HepG2 (cell line): ENCODE measurements around the gene TBC1D14. TPM values are rescaled to one million over a fixed set of nuclear protein-coding genes. Genes with fewer than 3 reads are reported as not detected.

Source experiments
- ATAC-seq: fragments of 200-7000 bp; cut with Tn5 transposase; 3 replicates; pipeline ENCODE4 v1.9.1; 2020; ENCODE audit warnings: mild to moderate bottlenecking, moderate library complexity
- BruUV-seq: library from RNA; stranded (reverse); fragments of 400-500 nt; replicated peaks from 2 replicates; lab custom pipeline; 2021; lab: Mats Ljungman, UMichigan
- CTCF ChIA-PET: fragments of 300-600 bp; formaldehyde crosslinking; extraction: SDS; loops from one replicate; lab custom pipeline; 2021; ENCODE audit warnings: low total read pairs, inconsistent platforms, low intra/inter-chr PET ratio; lab: Yijun Ruan, JAX
- POLR2A ChIA-PET: fragments of 350-600 bp; sonication (Branson Sonifier 250); formaldehyde crosslinking; loops from one replicate; lab custom pipeline; 2020; ENCODE audit warnings: antibody characterized with exemption, inconsistent platforms; lab: Yijun Ruan, JAX
- DNase-seq: peaks from one replicate; pipeline ENCODE4 v3.0.0-alpha.2; 2015; ENCODE audit warnings: low spot score
- FAIRE-seq: peaks from 3 replicates; lab custom pipeline; 2011; peaks lifted over from hg19 to GRCh38; lab: Jason Lieb, UNC
- H2AFZ ChIP-seq: one replicate; pipeline ENCODE4 v1.6.1; 2011; ENCODE audit warnings: low read length, inconsistent platforms
- H3K27ac ChIP-seq: fragments of 300-600 bp; 3 replicates; pipeline ENCODE4 v1.8.0; 2011; ENCODE audit warnings: mixed run types, mild to moderate bottlenecking, mixed read lengths, low read length, inconsistent platforms; ENCODE audit not compliant: insufficient read depth; ENCODE audit errors: extremely low read length
- H3K27me3 ChIP-seq, 2 experiments: fragments of 200-600 bp in 1 of 2; 2 replicates in 1 of 2; 3 replicates in 1 of 2; pipeline versions ENCODE4 v1.6.0 to v1.8.0; 2011; ENCODE audit warnings: low read length in 2 of 2, mild to moderate bottlenecking in 2 of 2, moderate library complexity in 2 of 2, inconsistent platforms in 1 of 2; ENCODE audit not compliant: insufficient read depth in 2 of 2, control insufficient read depth in 1 of 2
- H3K36me3 ChIP-seq, 2 experiments: fragments of 200-600 bp in 1 of 2; replicated peaks in 1 of 2; 2 replicates in 1 of 2; 3 replicates in 1 of 2; pipeline versions ENCODE4 v1.5.1 to v1.8.0; 2011; ENCODE audit warnings: low read length in 2 of 2, inconsistent platforms in 1 of 2; ENCODE audit not compliant: insufficient read depth in 2 of 2, control insufficient read depth in 1 of 2
- H3K4me1 ChIP-seq: 2 replicates; pipeline ENCODE4 v1.5.1; 2012; ENCODE audit warnings: low read length, inconsistent platforms; ENCODE audit not compliant: insufficient read depth
- H3K4me2 ChIP-seq: 2 replicates; pipeline ENCODE4 v1.6.0; 2011; ENCODE audit warnings: low read depth, low read length, inconsistent platforms
- H3K4me3 ChIP-seq, 3 experiments: fragments of 200-600 bp in 1 of 3; sonication (generic), shearing (Covaris generic) in 1 of 3; replicated peaks in 1 of 3; 2 replicates each; pipeline ENCODE4 v1.5.1; 2011 to 2016; ENCODE audit warnings: low read length in 3 of 3, inconsistent platforms in 2 of 3, low read depth in 2 of 3, mild to moderate bottlenecking in 2 of 3, control low read depth in 1 of 3, mixed read lengths in 1 of 3; ENCODE audit not compliant: insufficient read depth in 1 of 3
- H3K79me2 ChIP-seq: one replicate; pipeline ENCODE4 v1.6.1; 2011; ENCODE audit warnings: low read length, inconsistent platforms; ENCODE audit not compliant: insufficient read depth
- H3K9ac ChIP-seq: 2 replicates; pipeline ENCODE4 v1.6.0; 2011; ENCODE audit warnings: mild to moderate bottlenecking, low read depth, low read length, inconsistent platforms; ENCODE audit not compliant: insufficient read depth
- H3K9me3 ChIP-seq: 2 replicates; pipeline ENCODE4 v1.5.1; 2012; ENCODE audit warnings: mild to moderate bottlenecking, low read length
- H4K20me1 ChIP-seq: 2 replicates; pipeline ENCODE4 v1.6.0; 2011; ENCODE audit warnings: inconsistent platforms, mild to moderate bottlenecking, low read length, moderate library complexity; ENCODE audit not compliant: insufficient read depth
- CCAR2 ChIP-seq: fragments of 200-400 bp; formaldehyde crosslinking; optimal IDR thresholded peaks from 2 replicates; pipeline ENCODE3; 2018; ENCODE audit warnings: low read depth, mild to moderate bottlenecking, low read length, moderate library complexity
- TMF1 ChIP-seq: sonication (generic); formaldehyde crosslinking; IDR thresholded peaks from 2 replicates; pipeline ENCODE4 v1.8.1; 2022; ENCODE audit warnings: low read depth, missing genetic modification reagents
- ZKSCAN5 ChIP-seq: sonication (generic); formaldehyde crosslinking; IDR thresholded peaks from 2 replicates; pipeline ENCODE4 v1.5.1; 2020; ENCODE audit warnings: mild to moderate bottlenecking, missing genetic modification reagents
- ZNF101 ChIP-seq: sonication (generic); formaldehyde crosslinking; IDR thresholded peaks from 2 replicates; pipeline ENCODE4 v1.4.0; 2020; ENCODE audit warnings: mild to moderate bottlenecking, low read depth, missing genetic modification reagents, borderline replicate concordance
- ZNF234 ChIP-seq: sonication (generic); formaldehyde crosslinking; conservative IDR thresholded peaks from 2 replicates; pipeline ENCODE4 v1.5.1; 2020; ENCODE audit warnings: mild to moderate bottlenecking, missing genetic modification reagents
- ZNF766 ChIP-seq: sonication (generic); formaldehyde crosslinking; IDR thresholded peaks from 2 replicates; pipeline ENCODE4 v1.5.0; 2020; ENCODE audit warnings: missing genetic modification reagents, borderline replicate concordance
- ZNF773 ChIP-seq: sonication (generic); formaldehyde crosslinking; IDR thresholded peaks from 2 replicates; pipeline ENCODE4 v1.4.0; 2020; ENCODE audit warnings: missing genetic modification reagents, borderline replicate concordance
- ZNF775 ChIP-seq: sonication (generic); formaldehyde crosslinking; IDR thresholded peaks from 2 replicates; pipeline ENCODE4 v1.4.0; 2020; ENCODE audit warnings: missing genetic modification reagents, mild to moderate bottlenecking, moderate library complexity, borderline replicate concordance
- ZNF816 ChIP-seq: sonication (generic); formaldehyde crosslinking; IDR thresholded peaks from 2 replicates; pipeline ENCODE4 v1.8.0; 2022; ENCODE audit warnings: missing genetic modification reagents, mild to moderate bottlenecking, borderline replicate concordance
- ZNF850 ChIP-seq: sonication (generic); formaldehyde crosslinking; conservative IDR thresholded peaks from 2 replicates; pipeline ENCODE4 v1.9.0; 2021; ENCODE audit warnings: mild to moderate bottlenecking, missing genetic modification reagents
- WGBS: methylation state at CpG from one replicate; pipeline ENCODE4 v1.1.6; 2017; ENCODE audit warnings: low lambda C conversion rate; 5-methylcytosine and 5-hydroxymethylcytosine counted together
- in situ Hi-C: cut with HindIII; loops from 2 replicates; pipeline ENCODE4 v1.10.0; 2017; ENCODE audit warnings: low pct_unique_long_range_greater_than_20kb; ENCODE audit not compliant: extremely low pct_ligation_motif_present
- intact Hi-C: fragments of 100-400 bp; cut with micrococcal nuclease; formaldehyde crosslinking; loops from one replicate; pipeline ENCODE4 v1.10.0; 2022; ENCODE audit not compliant: unreplicated experiment
- polyA plus RNA-seq, 8 experiments: library from polyadenylated mRNA; depleted of rRNA in 3 of 8; stranded (reverse) in 7 of 8; unstranded in 1 of 8; fragments of >200 nt; fragmentation: Illumina TruSeq in 4 of 8; extraction: Trizol in 4 of 8; gene quantifications; 2 replicates each; pipeline versions ENCODE4 v1.2.1 to v1.2.3, GENCODE V29; 2011 to 2016; ENCODE audit warnings: low read depth in 4 of 8, missing spikeins in 1 of 8, mixed read lengths in 1 of 8; ENCODE audit not compliant: insufficient read depth in 1 of 8
- total RNA-seq, 5 experiments: library from RNA; depleted of rRNA; stranded (reverse); fragments of >200 nt; fragmentation: Illumina TruSeq; extraction: Trizol; gene quantifications; 2 replicates each; pipeline ENCODE4 v1.2.3, GENCODE V29; 2016; ENCODE audit warnings: low read depth in 1 of 5
- TF ChIP-seq, protein P1 (sequence below): sonication (generic); formaldehyde crosslinking; IDR thresholded peaks from 2 replicates; pipeline ENCODE4 v1.4.0; 2020; ENCODE audit warnings: missing genetic modification reagents, borderline replicate concordance
- TF ChIP-seq, protein P2 (sequence below): sonication (generic); formaldehyde crosslinking; IDR thresholded peaks from 2 replicates; pipeline ENCODE4 v1.8.0; 2022; ENCODE audit warnings: missing genetic modification reagents, mild to moderate bottlenecking, borderline replicate concordance
- TF ChIP-seq, protein P3 (sequence below): sonication (generic); formaldehyde crosslinking; IDR thresholded peaks from 2 replicates; pipeline ENCODE4 v1.5.0; 2020; ENCODE audit warnings: mild to moderate bottlenecking, low read depth, missing genetic modification reagents, borderline replicate concordance
- TF ChIP-seq, protein P4 (sequence below): sonication (generic); formaldehyde crosslinking; IDR thresholded peaks from 2 replicates; pipeline ENCODE4 v1.4.0; 2020; ENCODE audit warnings: mild to moderate bottlenecking, missing genetic modification reagents, borderline replicate concordance
- TF ChIP-seq, protein P5 (sequence below): sonication (generic); formaldehyde crosslinking; IDR thresholded peaks from 2 replicates; pipeline ENCODE4 v1.4.0; 2020; ENCODE audit warnings: missing genetic modification reagents; ENCODE audit errors: not compliant biosample characterization

TBC1D14 gene
- total and polyA plus RNA-seq, 2 of the 13 experiments (the other 11 are each of a cell fraction or from before 2014, with no cell fraction given), result 29.5 to 46.5 TPM

DNA sequence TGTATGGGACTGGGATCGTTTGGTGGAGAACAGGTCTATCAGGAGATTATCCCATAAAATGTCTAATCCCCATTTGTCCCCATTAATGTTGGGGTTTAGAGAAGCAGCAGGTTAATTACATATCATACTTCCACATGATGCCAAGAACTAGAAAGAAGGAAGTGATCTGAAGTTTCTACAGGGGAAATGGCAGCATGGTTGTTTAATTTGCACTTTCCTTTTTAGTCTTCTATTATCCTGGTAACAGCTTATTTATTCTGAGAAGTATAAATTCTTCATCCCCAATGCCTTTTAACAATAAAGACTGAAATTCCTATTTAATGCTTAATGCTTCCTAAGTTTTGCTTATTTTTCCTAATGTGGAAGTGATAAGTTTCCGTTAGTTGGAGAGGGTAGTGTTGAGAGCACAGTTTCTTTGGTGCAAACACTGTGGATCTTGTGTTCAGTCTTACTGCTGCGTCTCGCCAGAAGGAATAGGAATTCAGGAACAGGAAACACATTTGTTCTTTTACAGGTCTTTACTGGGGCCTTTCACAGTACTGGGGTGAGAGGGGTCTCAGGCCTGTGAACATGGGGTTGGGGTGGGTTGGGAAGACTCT, 74.0 kb downstream of the TBC1D14 start:
- FAIRE-seq (no peak), ATAC-seq (no peak), DNase-seq (no peak)
- WGBS, result 88% methylated on average over 4 of the region's 4 CpGs
- H3K4me1 ChIP-seq, result peaks cover 42% of the 10 kb centered on the region
- POLR2A ChIA-PET, result interaction anchor here (1.1 kb wide), 1 partner anchor 90 kb away, joined by 4 read pairs; no protein-coding TSS in a partner anchor
- H3K79me2 ChIP-seq, result peaks cover 45% of the 10 kb centered on the region
- TF ChIP-seq, protein P1, sequence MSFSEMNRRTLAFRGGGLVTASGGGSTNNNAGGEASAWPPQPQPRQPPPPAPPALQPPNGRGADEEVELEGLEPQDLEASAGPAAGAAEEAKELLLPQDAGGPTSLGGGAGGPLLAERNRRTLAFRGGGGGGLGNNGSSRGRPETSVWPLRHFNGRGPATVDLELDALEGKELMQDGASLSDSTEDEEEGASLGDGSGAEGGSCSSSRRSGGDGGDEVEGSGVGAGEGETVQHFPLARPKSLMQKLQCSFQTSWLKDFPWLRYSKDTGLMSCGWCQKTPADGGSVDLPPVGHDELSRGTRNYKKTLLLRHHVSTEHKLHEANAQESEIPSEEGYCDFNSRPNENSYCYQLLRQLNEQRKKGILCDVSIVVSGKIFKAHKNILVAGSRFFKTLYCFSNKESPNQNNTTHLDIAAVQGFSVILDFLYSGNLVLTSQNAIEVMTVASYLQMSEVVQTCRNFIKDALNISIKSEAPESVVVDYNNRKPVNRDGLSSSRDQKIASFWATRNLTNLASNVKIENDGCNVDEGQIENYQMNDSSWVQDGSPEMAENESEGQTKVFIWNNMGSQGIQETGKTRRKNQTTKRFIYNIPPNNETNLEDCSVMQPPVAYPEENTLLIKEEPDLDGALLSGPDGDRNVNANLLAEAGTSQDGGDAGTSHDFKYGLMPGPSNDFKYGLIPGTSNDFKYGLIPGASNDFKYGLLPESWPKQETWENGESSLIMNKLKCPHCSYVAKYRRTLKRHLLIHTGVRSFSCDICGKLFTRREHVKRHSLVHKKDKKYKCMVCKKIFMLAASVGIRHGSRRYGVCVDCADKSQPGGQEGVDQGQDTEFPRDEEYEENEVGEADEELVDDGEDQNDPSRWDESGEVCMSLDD (CRISPR knock-in tag), result no peak
- TF ChIP-seq, protein P2, sequence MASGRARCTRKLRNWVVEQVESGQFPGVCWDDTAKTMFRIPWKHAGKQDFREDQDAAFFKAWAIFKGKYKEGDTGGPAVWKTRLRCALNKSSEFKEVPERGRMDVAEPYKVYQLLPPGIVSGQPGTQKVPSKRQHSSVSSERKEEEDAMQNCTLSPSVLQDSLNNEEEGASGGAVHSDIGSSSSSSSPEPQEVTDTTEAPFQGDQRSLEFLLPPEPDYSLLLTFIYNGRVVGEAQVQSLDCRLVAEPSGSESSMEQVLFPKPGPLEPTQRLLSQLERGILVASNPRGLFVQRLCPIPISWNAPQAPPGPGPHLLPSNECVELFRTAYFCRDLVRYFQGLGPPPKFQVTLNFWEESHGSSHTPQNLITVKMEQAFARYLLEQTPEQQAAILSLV (CRISPR knock-in tag), result no peak
- TF ChIP-seq ZKSCAN5 (CRISPR knock-in tag) (no peak), ZNF766 (CRISPR knock-in tag) (no peak), ZNF850 (CRISPR knock-in tag) (no peak), TMF1 (CRISPR knock-in tag) (no peak), ZNF775 (CRISPR knock-in tag) (no peak), ZNF773 (CRISPR knock-in tag) (no peak), ZNF816 (CRISPR knock-in tag) (no peak), CCAR2 (no peak), ZNF234 (CRISPR knock-in tag) (no peak), ZNF101 (CRISPR knock-in tag) (no peak)
- TF ChIP-seq, protein P3, sequence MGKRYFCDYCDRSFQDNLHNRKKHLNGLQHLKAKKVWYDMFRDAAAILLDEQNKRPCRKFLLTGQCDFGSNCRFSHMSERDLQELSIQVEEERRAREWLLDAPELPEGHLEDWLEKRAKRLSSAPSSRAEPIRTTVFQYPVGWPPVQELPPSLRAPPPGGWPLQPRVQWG, result no peak
- TF ChIP-seq, protein P4, sequence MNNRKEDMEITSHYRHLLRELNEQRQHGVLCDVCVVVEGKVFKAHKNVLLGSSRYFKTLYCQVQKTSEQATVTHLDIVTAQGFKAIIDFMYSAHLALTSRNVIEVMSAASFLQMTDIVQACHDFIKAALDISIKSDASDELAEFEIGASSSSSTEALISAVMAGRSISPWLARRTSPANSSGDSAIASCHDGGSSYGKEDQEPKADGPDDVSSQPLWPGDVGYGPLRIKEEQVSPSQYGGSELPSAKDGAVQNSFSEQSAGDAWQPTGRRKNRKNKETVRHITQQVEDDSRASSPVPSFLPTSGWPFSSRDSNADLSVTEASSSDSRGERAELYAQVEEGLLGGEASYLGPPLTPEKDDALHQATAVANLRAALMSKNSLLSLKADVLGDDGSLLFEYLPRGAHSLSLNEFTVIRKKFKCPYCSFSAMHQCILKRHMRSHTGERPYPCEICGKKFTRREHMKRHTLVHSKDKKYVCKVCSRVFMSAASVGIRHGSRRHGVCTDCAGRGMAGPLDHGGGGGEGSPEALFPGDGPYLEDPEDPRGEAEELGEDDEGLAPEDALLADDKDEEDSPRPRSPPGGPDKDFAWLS (CRISPR knock-in tag), result no peak
- TF ChIP-seq, protein P5, sequence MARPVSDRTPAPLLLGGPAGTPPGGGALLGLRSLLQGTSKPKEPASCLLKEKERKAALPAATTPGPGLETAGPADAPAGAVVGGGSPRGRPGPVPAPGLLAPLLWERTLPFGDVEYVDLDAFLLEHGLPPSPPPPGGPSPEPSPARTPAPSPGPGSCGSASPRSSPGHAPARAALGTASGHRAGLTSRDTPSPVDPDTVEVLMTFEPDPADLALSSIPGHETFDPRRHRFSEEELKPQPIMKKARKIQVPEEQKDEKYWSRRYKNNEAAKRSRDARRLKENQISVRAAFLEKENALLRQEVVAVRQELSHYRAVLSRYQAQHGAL (CRISPR knock-in tag), result no peak
- TF ChIP-seq, all 625 proteins: peak for 0
- no peak overlapping the region for H3K9ac ChIP-seq
- H3K27ac ChIP-seq, result no peak overlapping the region
- no peaks in the 10 kb centered on the region; a peak in 1 of 5 replicates for H3K27me3 ChIP-seq
- in situ Hi-C loops, result no loop called here
- intact Hi-C loops, result no loop called here
- no peaks in the 10 kb centered on the region for H3K9me3 ChIP-seq
- peaks cover 27% of the 10 kb centered on the region for H4K20me1 ChIP-seq
- no peaks in the 10 kb centered on the region for H3K36me3 ChIP-seq
- CTCF ChIA-PET, result no interaction called here
- H3K4me2 ChIP-seq, result no peak overlapping the region
- H2AFZ ChIP-seq, result no peak overlapping the region
- no TSS peak for BruUV-seq
- no peak overlapping the region for H3K4me3 ChIP-seq
